HUES6 (cell line): ENCODE data around the gene SORT1.
"Not testable (repeated sequence)": the region's sequence is repeated elsewhere in the genome, so short reads cannot be mapped to it uniquely, and the experiment has no call there.

Source experiments
- H3K27ac ChIP-seq: 2 replicates; pipeline ENCODE4 v1.7.0; 2013; ENCODE audit warnings: low read depth, mild to moderate bottlenecking, low read length, inconsistent platforms
- H3K27me3 ChIP-seq: 2 replicates; pipeline ENCODE4 v1.6.1; 2013; ENCODE audit warnings: low read length; ENCODE audit not compliant: control insufficient read depth, insufficient read depth
- H3K36me3 ChIP-seq: 2 replicates; pipeline ENCODE4 v1.6.1; 2013; ENCODE audit warnings: low read length; ENCODE audit not compliant: control insufficient read depth, insufficient read depth
- H3K4me1 ChIP-seq: 2 replicates; pipeline ENCODE4 v1.6.1; 2013; ENCODE audit warnings: low read length; ENCODE audit not compliant: control insufficient read depth, insufficient read depth
- H3K4me3 ChIP-seq: 2 replicates; pipeline ENCODE4 v1.5.1; 2013; ENCODE audit warnings: low read depth, low read length
- H3K9ac ChIP-seq: one replicate; pipeline ENCODE4 v1.6.1; 2013; ENCODE audit warnings: mild to moderate bottlenecking, low read length
- H3K9me3 ChIP-seq: 2 replicates; pipeline ENCODE4 v1.6.1; 2013; ENCODE audit warnings: low read depth, low read length; ENCODE audit not compliant: control insufficient read depth, insufficient read depth

Gene SORT1

GRCh38 chr1:109397581-109398342, at the start of gene SORT1:
TSS of gene SORT1 (minus strand) at chr1:109397918. CDS start at chr1:109397892, 26 bp downstream.
- H3K9me3 ChIP-seq: no peaks in the 10 kb centered on the region
- peak within 1 kb of the TSS; percentile 60; the same call in 1 of the 2 replicates for H3K27ac ChIP-seq
- H3K4me1 ChIP-seq: peaks cover 22% of the 10 kb centered on the region
- peak within 1 kb of the TSS; percentile 67 for H3K9ac ChIP-seq
- H3K4me3 ChIP-seq: peak within 1 kb of the TSS; percentile 66
- H3K36me3 ChIP-seq: peaks cover 16% of the 10 kb centered on the region
- H3K27me3 ChIP-seq: peaks cover 11% of the 10 kb centered on the region; the same call in 1 of the 2 replicates

DNA sequence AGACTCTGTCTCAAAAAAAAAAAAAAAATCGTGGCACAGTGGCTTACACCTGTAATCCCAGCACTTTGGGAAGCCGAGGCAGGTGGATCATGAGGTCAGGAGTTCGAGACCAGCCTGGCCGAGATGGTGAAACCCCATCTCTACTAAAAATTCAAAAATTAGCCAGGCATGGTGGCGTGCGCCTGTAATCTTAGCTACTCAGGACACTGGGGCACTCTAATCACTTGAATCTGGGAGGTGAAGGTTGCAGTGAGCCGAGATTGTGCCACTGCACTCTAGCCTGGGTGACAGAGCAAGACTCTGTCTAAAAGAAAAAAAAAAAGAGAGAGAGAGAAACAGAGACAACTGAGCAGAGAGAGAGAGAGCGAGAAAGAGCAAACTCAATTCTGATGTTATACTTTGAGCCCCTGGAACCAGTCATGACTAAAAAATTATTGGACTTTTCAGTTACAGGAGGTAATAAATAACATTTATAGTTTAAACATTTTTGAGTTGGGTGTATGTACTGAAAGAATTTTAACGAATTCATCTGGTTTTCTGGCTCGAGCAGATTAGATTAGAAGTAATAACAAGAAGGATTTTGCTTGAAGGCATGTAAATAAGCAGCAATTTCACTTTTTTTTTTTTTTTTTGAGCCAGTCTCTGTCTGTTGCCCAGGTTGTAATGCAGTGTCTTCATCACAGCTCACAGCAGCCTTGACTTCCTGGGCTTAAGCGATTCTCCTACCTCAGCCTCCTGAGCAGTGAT, 48.4 kb upstream of the SORT1 start:
- not testable (repeated sequence) for H3K36me3 ChIP-seq, H3K9ac ChIP-seq, H3K4me1 ChIP-seq, H3K9me3 ChIP-seq, H3K4me3 ChIP-seq, H3K27ac ChIP-seq
- H3K27me3 ChIP-seq: peaks cover 12% of the 10 kb centered on the region; the same call in 1 of the 2 replicates

- Histone ChIP-seq H3K27me3 (peaks cover 12% of the 10 kb centered on the region; the same call in 1 of the 2 replicates), H3K36me3 (no peaks in the 10 kb centered on the region), H3K4me3 (no peak overlapping the region), H3K9me3 (no peaks in the 10 kb centered on the region), H3K9ac (no peak overlapping the region), H3K27ac (no peak overlapping the region), H3K4me1 (no peaks in the 10 kb centered on the region)
These were observed 46.6 kb upstream of the SORT1 start for GRCh38 chr1:109444346-109444745.

GRCh38 chr1:109443476-109443875, 45.8 kb upstream of the SORT1 start:
- no peak overlapping the region for H3K27ac ChIP-seq
- peaks cover 12% of the 10 kb centered on the region; the same call in 1 of the 2 replicates for H3K27me3 ChIP-seq
- no peak overlapping the region for H3K4me3 ChIP-seq
- no peaks in the 10 kb centered on the region for H3K9me3 ChIP-seq
- no peaks in the 10 kb centered on the region for H3K4me1 ChIP-seq
- no peaks in the 10 kb centered on the region for H3K36me3 ChIP-seq
- H3K9ac ChIP-seq: no peak overlapping the region

DNA sequence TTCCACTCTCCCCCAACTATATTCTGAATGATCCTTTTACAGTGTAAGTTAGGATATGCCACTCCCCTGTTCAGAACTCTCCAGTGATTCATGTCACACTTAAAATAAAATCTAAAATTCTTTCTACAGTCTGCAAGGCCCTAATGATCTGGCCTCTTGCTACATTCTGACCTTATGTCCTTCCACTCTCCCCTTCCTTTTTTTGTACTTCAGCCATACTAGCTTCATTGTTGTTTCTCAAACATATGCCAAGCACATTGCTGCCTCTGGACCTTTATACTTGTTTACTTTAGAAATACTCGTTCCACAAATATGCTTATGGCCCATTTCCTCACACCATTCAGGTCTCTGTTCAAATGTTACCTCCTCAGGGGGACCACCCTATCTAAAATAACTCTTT, 43.4 kb upstream of the SORT1 start:
- peaks cover 12% of the 10 kb centered on the region; the same call in 1 of the 2 replicates for H3K27me3 ChIP-seq
- no peaks in the 10 kb centered on the region for H3K9me3 ChIP-seq
- H3K9ac ChIP-seq: no peak overlapping the region
- no peaks in the 10 kb centered on the region for H3K36me3 ChIP-seq
- no peak overlapping the region for H3K27ac ChIP-seq
- H3K4me3 ChIP-seq: no peak overlapping the region
- no peaks in the 10 kb centered on the region for H3K4me1 ChIP-seq

GRCh38 chr1:109438798-109439297, 41.1 kb upstream of the SORT1 start:
- Histone ChIP-seq H3K36me3 (no peaks in the 10 kb centered on the region), H3K9ac (no peak overlapping the region), H3K4me1 (no peaks in the 10 kb centered on the region), H3K27ac (no peak overlapping the region), H3K9me3 (peaks cover 10% of the 10 kb centered on the region), H3K27me3 (0 out of 2 replicates have a peak, but pooled peaks cover 6% of the 10 kb centered on the region), H3K4me3 (no peak overlapping the region)

DNA sequence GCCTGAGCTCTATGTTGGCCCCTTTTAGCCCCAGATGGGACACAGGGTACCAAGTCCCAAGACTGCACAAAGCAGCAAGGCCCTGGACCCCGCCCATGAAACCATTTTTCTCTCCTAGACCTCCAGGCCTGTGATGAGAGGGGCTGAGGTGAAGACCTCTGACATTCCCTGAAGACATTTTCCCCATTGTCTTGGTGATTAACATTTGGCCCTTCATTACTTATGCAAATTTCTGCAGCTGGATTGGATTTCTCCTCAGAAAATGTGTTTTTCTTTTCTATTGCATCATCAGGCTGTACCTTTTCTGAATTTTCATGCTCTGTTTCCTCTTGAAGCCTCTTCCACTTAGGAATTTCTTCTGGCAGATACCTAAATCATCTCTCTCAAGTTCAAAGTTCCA, 36.8 kb upstream of the SORT1 start:
- H3K9me3 ChIP-seq: peaks cover 19% of the 10 kb centered on the region
- no peak overlapping the region for H3K4me3 ChIP-seq
- no peaks in the 10 kb centered on the region for H3K4me1 ChIP-seq
- no peak overlapping the region for H3K9ac ChIP-seq
- no peak overlapping the region for H3K27ac ChIP-seq
- H3K36me3 ChIP-seq: no peaks in the 10 kb centered on the region
- H3K27me3 ChIP-seq: no peaks in the 10 kb centered on the region

DNA sequence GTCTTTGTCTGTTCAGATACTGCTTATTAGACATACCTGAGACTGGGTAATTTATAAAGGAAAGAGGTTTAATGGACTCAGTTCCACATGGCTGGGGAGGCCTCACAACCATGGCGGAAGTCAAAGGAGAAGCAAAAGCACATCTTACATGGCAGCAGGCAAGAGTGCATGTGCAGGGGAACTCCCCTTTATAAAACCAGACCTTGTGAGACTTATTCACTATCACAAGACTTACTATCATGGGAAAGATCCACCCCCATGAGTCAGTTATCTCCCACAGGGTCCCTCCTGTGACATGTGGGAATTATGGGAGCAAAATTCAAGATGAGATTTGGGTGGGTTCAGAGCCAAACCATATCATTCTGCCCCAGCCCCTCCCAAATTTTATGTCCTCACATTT, 35.6 kb upstream of the SORT1 start:
- H3K4me3 ChIP-seq: no peak overlapping the region
- H3K9me3 ChIP-seq: peaks cover 19% of the 10 kb centered on the region
- H3K4me1 ChIP-seq: no peaks in the 10 kb centered on the region
- no peaks in the 10 kb centered on the region for H3K27me3 ChIP-seq
- no peak overlapping the region for H3K9ac ChIP-seq
- H3K27ac ChIP-seq: no peak overlapping the region
- H3K36me3 ChIP-seq: no peaks in the 10 kb centered on the region

DNA sequence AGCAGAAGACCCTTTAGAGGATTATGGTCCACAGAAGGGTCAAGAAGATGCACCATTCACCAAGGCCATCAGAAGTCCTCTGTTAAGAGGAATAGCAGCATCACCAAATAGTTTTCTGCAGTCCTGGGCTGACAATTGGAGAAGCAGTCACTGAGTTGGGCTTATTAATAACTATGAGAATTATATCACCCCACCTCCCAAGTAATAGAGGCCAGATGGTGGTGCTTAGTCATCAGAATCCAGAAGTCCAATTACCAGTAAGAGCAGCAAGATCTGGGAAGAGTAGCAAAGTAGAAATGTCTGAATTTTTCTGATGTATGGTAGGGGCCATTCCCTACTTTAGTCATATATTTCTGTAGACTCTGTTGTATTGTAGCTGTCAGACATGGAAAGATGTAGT, 34.6 kb upstream of the SORT1 start:
- no peaks in the 10 kb centered on the region for H3K36me3 ChIP-seq
- H3K27ac ChIP-seq: no peak overlapping the region
- no peak overlapping the region for H3K4me3 ChIP-seq
- no peaks in the 10 kb centered on the region for H3K27me3 ChIP-seq
- no peak overlapping the region for H3K9ac ChIP-seq
- H3K4me1 ChIP-seq: peaks cover 4% of the 10 kb centered on the region
- peaks cover 19% of the 10 kb centered on the region for H3K9me3 ChIP-seq

- H3K27me3 ChIP-seq: no peaks in the 10 kb centered on the region
- H3K9ac ChIP-seq: peak overlapping the region; percentile 76
- H3K36me3 ChIP-seq: no peaks in the 10 kb centered on the region
- H3K9me3 ChIP-seq: no peaks in the 10 kb centered on the region
- 0 out of 2 replicates have a peak overlapping the region, but pooled peaks have one; percentile 64 for H3K27ac ChIP-seq
- peak overlapping the region; percentile 87 for H3K4me3 ChIP-seq
- peaks cover 10% of the 10 kb centered on the region for H3K4me1 ChIP-seq
These were observed 29.4 kb upstream of the SORT1 start for GRCh38 chr1:109427171-109427467.
